HG03280 (cell line): Measurements from ENCODE around the gene LELP1.
"Not testable (repeated sequence)": the region's sequence is repeated elsewhere in the genome, so short reads cannot be mapped to it uniquely, and the experiment has no call there.

Experiments used
- ATAC-seq: cut with Tn5 transposase; IDR thresholded peaks from one replicate; pipeline ENCODE4 v1.9.1; 2021; ENCODE audit warnings: mild to moderate bottlenecking, moderate library complexity; ENCODE audit not compliant: unreplicated experiment

The LELP1 gene

DNA sequence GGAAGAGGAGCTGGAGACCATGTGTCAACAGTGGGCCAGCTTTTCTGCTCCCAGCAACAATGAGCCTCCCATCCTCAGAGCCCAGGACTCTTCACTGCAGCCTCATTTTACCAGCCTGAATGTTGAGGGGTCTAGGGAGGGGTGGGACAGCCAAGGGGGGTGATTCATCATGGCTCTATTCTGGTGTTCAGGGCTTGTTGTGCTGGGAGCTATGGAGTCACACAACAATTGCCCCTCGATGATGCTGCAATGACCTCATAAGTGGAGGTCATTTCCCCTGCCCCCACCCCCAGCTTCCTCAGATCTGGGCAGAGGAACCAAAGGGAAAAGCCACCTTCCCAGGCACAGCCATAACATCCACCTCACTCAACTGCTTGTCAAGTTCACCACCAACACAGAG lies at the start of gene LELP1:
LELP1 (plus strand) TSS at position 301 of the 400 bp plus-strand sequence. CDS start 1,278 bp downstream, outside the sequence.
- ATAC-seq = no peak

DNA sequence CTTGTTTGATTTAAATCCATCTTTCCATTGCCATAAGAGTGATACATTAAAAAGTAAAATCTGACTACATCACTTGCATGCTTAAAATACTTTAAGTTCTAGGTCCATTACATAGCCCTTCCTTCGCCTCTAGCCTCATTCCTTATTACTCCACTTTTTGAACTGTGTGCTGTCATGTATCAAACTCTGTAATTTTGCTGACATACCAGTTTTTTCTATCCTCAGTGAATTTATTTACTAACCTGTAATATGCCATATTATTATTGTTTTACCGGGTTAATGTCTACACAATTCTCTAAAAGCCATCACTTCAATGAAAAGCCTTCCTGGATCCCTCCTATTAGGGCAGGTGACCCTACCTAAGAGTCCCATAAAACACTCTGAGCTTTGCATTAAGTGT lies 47.7 kb upstream of the LELP1 start:
- no peak for ATAC-seq

DNA sequence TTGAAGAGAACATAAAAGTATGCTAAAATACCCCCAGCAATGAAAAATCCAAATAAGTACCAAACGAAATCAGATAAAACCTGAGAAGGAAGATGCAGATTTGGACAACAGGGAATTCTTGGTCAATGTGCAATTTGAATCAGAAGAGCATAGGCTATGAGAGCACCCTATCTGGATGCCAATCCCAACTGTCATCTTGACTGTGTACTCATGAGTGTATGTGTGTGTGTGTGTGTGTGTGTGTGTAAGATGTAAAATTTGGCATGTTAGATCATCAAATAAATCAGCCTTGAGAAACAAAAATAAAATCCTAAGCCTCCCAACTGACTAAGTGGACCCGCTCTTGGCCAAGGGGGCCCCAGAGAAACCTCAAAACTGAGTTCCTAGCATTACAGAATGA lies 34.5 kb upstream of the LELP1 start:
- ATAC-seq = no peak

DNA sequence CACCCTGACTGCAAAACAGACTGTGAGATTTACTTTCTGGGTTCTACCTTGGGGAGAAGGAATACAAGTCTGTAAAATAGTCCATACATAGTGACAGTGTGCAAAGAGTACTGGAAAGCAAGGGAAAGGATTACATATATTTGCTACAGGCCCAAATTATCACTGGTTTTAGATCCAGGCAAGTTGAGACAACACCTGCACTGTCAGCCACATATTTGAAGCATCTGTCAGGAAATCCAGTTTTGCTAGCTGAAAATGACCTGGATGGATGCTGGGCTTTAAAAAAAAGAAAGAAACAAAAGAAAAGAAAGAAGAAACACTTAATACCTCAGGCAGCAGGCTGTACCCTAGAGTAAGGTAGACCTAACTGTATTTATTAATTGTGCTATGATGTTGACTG lies 28.6 kb upstream of the LELP1 start:
- no peak for ATAC-seq

DNA sequence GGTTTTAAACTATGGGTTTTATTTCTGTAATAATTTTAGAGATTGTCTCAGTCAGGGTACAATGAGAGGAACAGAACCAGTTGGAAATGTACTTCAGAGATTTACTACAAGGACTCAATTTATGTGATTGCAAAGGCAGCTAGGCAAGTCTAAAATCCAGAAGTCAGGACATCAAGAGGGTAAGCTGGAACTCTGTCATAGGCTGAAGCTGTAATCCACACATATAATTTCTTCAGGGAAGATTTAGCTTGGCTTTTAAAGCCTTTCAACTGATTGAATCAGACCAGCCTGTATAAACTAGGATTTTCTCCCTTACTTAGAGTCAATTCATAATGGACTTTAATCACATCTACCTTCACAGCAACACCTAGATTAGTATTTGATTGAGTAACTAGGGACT lies 24.3 kb upstream of the LELP1 start:
- no peak for ATAC-seq

DNA sequence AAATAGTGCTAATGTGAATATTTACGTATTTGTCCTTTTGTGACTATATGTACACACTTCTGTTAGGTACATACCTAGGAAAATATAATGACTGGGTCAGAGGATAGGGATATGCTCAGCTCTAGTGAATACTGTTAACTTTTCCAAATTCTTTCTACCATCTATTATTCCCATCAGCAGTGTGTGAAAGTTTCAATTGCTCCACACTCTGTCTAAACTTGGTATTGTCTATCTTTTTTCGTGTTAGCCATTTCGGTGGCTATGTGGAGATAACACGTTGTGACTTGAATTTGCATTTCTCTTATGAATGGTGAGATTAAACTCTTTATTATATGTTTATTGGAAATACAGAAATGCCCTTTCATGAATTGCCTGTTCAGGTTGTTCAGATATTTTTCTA lies 22.7 kb upstream of the LELP1 start:
- no peak for ATAC-seq

DNA sequence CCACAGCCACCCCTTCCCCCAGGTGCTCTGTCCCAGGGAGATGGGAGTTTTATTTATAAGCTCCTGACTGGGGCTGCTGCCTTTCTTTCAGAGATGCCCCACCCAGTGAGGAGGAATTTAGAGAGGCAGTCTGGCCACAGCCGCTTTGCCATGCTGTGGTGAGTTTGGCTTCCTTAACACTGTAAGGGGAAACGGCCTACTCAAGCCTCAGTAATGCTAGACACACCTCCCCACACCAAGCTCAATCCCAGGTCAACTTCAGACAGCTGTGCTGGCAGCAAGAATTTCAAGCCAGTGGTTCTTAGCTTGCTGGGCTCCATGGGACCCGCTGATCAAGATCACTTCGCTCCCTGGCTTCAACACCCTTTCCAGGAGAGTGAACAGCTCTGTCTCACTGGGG lies 14.9 kb upstream of the LELP1 start:
- ATAC-seq = not testable (repeated sequence)

DNA sequence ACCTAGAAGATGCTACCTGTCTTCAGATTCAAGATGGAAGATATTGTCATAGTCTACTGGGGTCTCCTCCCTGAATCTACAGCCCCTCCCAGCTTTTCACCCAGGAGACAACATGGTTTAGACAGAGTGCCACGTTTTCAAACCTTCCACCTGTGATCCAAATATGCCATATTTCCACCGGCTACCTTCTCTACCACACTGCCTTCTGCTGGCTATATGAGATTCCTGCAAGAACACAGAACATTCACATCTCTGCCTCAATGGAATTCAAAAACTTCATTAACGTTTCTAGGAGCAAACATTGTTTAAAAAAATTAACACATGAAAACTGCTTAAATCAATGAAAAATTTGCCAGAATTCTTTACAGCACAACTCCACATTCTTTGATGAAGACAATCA lies 12.9 kb upstream of the LELP1 start:
- no peak for ATAC-seq

DNA sequence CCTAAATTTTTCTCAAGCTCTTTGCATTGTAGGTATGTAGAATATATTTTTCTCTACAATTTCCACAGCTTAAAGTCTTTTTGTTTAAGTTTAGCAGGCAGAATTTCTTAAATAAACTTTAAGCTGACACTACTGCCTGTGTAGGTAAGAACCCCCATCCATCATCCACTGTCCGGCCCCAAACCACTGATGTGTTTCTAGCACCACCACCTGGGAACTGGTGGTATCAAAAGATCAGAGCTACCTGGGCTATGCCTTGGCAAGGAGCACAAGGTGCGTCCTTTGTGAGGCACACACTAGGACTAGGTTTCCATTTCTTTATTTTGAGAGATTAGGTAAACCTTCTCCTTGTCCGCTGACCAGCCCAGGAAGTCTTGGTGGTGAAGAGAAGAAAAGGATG lies 10.5 kb upstream of the LELP1 start:
- no peak for ATAC-seq

DNA sequence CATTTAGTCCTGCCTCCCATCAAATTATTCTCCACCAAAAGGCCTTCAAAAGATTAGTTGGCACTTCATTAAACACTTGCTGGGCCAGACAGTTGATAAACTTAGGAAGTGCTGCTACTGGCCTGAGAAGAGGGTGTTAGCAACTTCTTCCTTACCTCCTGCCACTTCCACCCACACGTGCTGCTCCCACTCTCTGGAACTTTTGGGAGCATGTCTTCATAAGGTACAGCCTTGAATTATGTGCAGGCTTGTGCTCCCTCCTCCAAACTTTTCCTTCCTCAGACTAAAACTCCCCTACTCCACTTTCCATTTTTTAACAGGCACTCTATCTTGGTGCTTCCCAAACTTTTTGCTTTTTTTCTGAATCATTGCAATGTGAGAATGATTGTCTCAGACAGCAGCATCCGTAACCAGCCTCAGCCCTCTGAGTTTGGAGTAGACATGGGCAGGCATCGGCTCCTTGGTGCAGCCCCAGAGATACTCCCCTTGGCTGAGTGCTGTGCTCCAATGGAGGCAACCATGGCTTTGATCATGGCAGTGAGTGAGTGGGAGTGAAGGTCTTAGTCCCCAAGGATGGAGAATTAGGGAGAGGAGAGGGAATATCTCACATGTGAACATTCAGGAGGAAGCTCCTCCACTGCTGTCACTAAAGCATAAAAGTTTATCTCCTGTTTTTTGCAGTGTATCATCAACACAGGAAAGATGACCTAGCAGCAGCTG lies 8.7 kb upstream of the LELP1 start:
- ATAC-seq = no peak

DNA sequence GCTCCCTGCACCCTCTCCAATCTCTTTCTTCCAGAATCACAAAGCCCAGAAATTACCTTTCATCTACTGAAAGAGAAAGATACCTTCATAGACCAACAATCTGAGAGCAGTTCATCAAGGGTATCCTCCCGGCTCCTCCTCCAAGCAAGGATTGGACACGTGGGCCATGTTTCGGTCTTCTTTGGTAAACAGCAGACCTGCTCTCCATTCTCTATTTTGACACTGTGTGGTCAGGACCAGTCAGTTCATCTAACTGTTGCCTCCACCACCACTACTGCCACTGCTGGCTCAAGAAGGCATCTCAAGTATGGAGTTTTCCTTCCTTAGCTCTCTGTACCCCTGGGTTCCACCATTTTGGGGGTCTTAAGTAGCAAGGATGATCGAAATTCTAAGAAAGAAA lies 8.0 kb upstream of the LELP1 start:
- no peak for ATAC-seq

DNA sequence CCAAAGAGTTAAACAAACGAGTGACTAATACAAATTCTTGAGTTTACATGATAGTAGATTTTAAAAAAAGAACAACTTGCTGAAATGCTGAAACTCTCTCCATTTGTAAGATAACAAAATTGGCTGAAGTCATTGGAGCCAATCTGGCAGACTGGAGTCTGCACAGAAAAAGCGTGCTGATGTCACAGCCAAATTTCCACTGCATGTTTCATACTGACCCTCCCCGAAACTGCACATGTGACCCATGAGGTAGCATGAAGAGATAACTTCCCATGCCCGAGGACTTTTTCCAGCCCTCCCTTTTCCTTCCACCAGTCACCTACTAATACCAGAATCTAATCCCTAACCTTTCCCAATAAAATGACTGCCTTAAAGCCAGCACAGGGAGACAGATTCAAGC lies 1.2 kb upstream of the LELP1 start:
- ATAC-seq = no peak

DNA sequence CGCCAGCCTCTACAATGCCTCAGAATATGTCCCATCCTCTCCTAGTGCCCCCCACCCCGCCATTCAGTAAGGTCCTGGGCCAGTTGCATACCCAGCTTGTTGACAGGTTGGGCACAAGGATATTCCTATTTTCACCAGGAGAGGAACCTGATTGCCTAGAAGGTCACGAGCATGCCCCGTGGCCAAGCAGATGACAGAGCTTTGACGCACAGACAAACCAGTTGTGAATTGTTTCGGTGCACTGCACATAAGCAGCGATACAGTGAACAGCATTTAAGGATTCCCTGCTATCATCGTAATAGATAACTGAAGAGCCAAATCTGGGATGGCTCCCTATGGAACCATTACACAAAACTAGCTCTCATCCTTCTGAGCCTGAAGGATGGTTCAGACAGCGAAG lies 3.4 kb downstream of the LELP1 start:
- no peak for ATAC-seq

DNA sequence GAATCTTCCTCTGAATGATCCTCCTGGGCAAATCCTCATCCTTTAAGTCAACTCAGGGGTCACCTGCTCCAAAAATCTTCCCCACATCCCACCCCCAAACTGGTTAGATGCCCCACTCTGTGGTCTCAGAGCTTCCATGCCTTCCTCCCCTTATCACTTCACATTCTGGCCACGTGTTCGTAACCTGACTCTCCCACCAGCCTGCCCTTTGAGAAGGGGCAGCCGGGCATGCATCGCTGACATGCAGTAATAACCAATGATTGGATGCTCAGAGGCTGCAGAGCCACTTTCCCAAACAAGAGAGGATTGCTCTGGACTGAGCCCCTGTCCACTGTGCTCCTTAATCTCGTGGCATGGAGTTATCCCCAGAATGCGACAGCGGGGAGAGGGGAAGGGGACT lies 7.0 kb downstream of the LELP1 start:
- no peak for ATAC-seq

DNA sequence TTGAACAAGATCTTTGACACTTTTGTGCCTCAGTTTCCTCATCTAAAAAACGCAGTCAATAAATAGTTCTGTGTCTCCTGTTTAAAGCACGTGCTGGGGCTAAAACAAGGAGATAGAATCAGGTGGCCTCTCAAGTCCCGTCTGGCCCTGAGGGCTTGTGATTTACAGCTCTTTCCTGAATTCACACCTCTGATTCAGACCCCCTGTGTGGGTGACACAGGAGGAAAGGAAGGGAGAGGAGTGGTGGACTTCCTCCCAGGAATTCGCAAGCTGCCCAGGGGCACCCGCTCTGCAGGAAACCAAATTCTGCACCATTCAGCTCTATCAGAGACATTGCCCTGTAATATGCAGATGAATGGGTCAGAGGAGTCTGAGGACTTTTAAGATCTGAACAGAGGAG lies 9.0 kb downstream of the LELP1 start:
- no peak for ATAC-seq

DNA sequence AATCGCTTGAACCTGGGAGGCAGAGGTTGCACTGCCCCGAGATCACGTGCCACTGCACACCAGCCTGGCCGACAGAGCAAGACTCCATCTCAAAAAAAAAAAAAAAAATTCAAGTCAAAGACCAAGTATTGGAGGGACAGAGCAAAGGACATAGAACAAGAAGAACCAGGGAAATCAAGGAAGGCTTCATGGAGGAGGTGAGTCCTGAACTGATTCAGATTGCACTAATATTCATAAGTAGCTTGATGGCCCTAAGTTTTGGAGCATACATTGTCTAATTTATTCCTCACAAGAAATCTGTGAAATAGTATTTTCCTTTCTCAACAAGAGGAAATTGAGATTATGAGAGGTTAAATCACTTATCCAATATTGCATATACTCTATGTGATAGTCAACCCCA lies 10.3 kb downstream of the LELP1 start:
- ATAC-seq = no peak

DNA sequence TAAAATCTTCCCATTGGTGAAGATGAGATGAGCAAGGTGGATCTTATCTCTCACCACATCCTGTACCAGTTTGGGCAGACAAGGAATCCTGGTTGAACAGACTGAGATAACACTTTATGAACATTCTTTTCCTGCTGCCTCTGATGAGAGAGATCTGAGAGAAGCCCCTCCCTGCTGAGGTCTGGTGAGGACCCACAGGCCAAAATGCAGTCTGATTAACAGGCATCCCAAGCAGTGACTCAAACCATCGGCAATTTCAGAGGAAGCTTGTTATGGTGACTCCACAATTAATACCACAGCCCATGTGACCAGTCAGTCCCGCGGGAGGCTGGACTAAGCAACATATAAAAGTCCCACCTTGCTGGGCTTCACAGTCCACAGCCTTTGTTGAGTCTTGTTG lies 14.0 kb downstream of the LELP1 start, which contains the start of gene PRR9:
PRR9 (plus strand) TSS at position 373 of the 400 bp plus-strand sequence. CDS start 561 bp downstream, outside the sequence.
- no peak for ATAC-seq

DNA sequence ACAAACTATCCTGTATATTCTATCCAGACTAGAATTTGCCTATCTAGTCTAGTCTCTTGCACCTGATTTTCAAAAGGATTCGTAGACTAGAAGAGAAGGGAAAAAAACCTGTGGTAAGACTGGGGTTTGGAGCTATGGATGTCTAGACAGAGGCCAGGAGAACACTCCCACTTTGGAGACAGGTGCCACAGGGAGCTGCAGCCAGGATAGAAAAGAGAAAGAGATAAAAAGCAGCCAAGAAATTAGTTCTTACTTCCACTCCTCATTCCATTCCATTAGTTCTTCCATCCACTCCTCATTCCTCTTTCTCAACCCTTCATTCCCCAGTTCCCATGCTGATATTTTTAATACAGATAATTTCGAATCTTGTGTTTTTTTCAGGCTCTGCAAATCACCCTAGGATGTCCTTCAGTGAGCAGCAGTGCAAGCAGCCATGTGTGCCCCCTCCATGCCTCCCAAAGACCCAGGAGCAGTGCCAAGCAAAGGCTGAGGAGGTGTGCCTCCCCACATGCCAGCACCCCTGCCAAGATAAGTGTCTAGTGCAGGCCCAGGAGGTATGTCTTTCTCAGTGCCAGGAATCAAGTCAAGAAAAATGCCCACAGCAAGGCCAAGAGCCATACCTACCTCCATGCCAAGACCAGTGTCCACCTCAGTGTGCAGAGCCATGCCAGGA lies 14.7 kb downstream of the LELP1 start:
- ATAC-seq = no peak

DNA sequence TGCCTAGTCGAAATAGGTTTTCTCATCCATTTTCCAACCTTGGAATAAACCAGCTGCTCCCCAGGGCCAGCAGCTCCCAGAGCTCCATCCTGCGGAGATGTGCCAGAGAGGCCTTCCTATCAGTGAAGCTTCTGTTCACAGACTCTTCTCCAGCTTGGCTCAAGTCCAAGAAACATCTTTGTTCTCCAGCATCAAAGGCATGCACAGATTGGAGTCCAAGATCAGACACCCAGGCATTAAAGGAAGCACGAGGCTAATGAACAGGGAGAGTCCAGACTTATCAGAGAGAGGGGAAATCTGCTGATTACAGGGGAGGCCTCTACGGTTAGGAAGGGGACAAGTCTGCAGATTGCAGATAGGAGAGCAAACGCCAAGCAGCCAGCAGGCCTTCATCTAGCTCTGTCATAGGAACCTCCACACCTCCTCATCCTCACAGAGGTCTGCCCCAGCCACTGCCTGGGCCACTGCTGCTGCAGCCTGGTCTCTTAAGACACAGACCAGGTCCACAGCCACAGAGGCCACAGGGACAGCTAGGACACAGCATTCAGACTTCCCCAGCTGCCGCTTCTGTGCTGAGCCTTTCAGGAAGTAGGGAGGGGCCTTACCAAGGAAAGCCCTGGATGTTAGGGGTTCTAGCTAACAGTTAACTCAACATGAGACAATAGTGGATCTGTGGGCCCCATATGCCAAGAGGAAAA lies 17.5 kb downstream of the LELP1 start:
- no peak for ATAC-seq

DNA sequence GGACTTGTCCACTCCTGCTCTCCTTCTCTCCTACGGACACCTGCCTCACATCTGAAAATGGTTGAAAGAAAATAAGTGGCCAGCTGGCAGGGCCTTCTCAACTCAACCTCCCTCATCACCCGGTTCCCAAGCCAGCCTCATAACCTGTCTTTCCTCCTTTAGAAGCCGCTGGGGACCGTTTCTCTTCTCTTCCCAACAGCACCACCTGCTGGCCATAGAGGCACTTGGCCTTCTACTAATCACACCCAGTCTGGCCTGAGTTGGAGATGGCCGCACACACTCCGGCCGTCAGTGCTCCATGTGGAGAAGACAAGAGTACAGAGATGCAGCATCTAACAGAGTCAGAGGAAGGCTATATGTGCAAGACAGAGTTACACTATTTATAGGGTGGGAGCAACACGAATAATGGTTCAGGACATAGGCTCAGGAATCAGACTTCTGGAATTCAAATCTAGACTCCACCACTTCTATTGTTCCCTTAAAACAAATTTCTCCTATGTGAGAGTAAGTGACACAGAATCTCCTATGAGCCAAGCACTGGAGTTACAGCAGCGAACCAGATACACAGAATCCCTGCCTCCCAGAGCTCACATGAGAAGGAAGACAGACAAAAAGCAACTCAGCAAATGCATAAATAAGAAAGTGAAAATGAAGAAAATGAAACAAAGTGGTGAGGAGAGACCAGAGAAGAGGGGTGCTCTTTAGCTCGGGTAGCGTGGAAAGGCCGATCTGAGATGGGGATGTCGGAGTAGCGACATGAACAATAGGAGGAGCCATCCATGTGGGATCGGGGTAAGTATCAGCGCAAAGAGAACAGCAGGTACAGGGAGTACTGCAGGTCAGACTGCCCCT lies 20.0 kb downstream of the LELP1 start:
- peak; percentile 74 for ATAC-seq

DNA sequence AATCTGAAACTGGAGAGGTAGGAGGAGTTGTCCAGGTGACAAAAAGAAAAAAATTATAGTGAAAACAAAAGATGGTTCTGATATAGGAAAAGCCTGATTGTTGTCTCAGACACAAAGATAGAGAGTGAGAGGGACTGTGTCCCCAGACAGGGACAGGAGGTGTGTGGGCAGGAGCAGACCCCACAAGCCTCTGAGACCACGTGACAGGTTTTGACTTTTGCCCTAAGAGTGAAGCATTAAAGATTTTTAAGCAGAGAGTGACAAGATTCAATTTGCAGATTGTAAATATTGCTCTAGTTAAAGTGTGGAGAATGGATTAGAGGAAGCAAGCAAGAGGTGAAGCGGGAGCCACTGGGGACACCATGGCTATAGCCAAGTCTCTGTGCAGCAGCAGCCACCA lies 24.6 kb downstream of the LELP1 start:
- ATAC-seq = no peak
